Heart right ventricle (tissue), 16 donors: ENCODE measurements around the gene NFYC. TPM values are rescaled to one million over a fixed set of nuclear protein-coding genes. Genes with fewer than 3 reads are reported as not detected.
A peak's percentile ranks its signal among the peaks of the same experiment; 100 is the strongest.

Experiments
- ATAC-seq, 8 donors: fragments of 200-7000 bp; cut with Tn5 transposase; one replicate each; pipeline ENCODE4 v1.9.1; 2020; ENCODE audit warnings: mild to moderate bottlenecking in 8 of 8, moderate library complexity in 8 of 8, moderate number of reproducible peaks in 1 of 8
- DNase-seq, 2 donors: peaks; one replicate each; pipeline ENCODE4 v3.0.0-alpha.2; 2020
- H3K27ac ChIP-seq, 10 donors: fragments of 200-600 bp; sonication (generic) in 2 of 10; one replicate each; pipeline versions ENCODE4 v1.5.0 to v1.8.0; 2020 to 2022; ENCODE audit warnings: mild to moderate bottlenecking in 3 of 10
- H3K27me3 ChIP-seq, 7 donors: fragments of 200-600 bp; one replicate each; pipeline ENCODE4 v1.8.0; 2021 to 2022; ENCODE audit warnings: mild to moderate bottlenecking in 2 of 7
- H3K36me3 ChIP-seq, 9 donors: fragments of 200-600 bp; sonication (generic) in 1 of 9; one replicate each; pipeline versions ENCODE4 v1.5.0 to v1.8.0; 2020 to 2022; ENCODE audit warnings: mild to moderate bottlenecking in 2 of 9
- H3K4me1 ChIP-seq, 9 donors: fragments of 200-600 bp; sonication (generic) in 1 of 9; one replicate each; pipeline versions ENCODE4 v1.5.0 to v1.8.0; 2020 to 2022; ENCODE audit warnings: mild to moderate bottlenecking in 4 of 9
- H3K4me3 ChIP-seq, 10 donors: fragments of 200-600 bp; sonication (generic) in 2 of 10; one replicate each; pipeline versions ENCODE4 v1.5.0 to v1.8.0; 2020 to 2022; ENCODE audit warnings: mild to moderate bottlenecking in 7 of 10, moderate library complexity in 2 of 10
- H3K9me3 ChIP-seq, 11 donors: fragments of 200-600 bp in 10 of 11; sonication (generic) in 2 of 11; one replicate each; pipeline versions ENCODE4 v1.5.0 to v1.8.0; 2013 to 2022; ENCODE audit warnings: mild to moderate bottlenecking in 2 of 11, control low read depth in 1 of 11, moderate library complexity in 1 of 11
- CTCF ChIP-seq, 9 donors: fragments of 200-600 bp; sonication (generic) in 2 of 9; IDR thresholded peaks; one replicate each; pipeline versions ENCODE4 v1.5.0 to v1.8.0; 2021 to 2022; ENCODE audit warnings: antibody characterized with exemption in 9 of 9, mild to moderate bottlenecking in 5 of 9, moderate library complexity in 1 of 9
- WGBS, 2 donors: extraction: QIAGEN DNeasy Blood & Tissue Kit; methylation state at CpG; one replicate each; pipeline ENCODE4 v1.1.7; 2013; ENCODE audit warnings: inconsistent platforms in 1 of 2; 5-methylcytosine and 5-hydroxymethylcytosine counted together
- intact Hi-C, 10 donors: fragments of 100-400 bp; cut with DNase I; formaldehyde crosslinking; loops; one replicate each; pipeline versions ENCODE4 v1.11.1 to v1.14.2; 2022
- polyA plus RNA-seq, 2 donors: library from polyadenylated mRNA; stranded (reverse); fragments of 200-250 nt; gene quantifications; one replicate each; pipeline ENCODE4 v1.2.3, GENCODE V29; 2013
- total RNA-seq, 10 donors: library from RNA; stranded (reverse); fragmentation: NEBNext Ultra II Directional in 3 of 10; extraction: Animal tissue kit (Norgen Biotek cat#: 25700) in 3 of 10; gene quantifications; one replicate each; pipeline versions ENCODE4 v1.2.1 to v1.2.4, GENCODE V29; 2021 to 2023
- donor health status: Arrhythmogenic right ventricular cardiomyopathy.
- donor health status: ischemic (EF 13 %, LVEDD 7.1; RV severe dilation, severe dysfunction).
- donor health status: healthy with polysubstance abuse.
- donor health status: DM: no; HTN: yes; CAD: no.
- donor health status: DM: no; HTN: no; CAD: no.
- donor health status: ischemic (EF 25% LVEDD 6.9; RV normal size, moderate dysfunction).
- donor health status: ischemic (EF 25% LVEDD 5.7; RV mildly dilated, moderate dysfunction).
- donor health status: healthy.
- donor health status: DM: yes; HTN: yes; CAD: no.
- donor health status: Ischemic cardiomyopathy.
- donor health status: ischemic (EF 35%, LVEDD 5.7; RV mildly dilated, moderate dysfunction).
- donor health status: nonischemic (EF 11% LVEDD 7.7; RV severe dilation, severe dysfunction).
- donor health status: DM: yes; HTN: yes; CAD: no.
- donor health status: PGD.
- donor health status: ischemic (EF 29% LVEDD 5.4; RV normal size, mild dysfunction).
- donor health status: nonischemic (EF 23%, LVEDD 6.1; RV moderate dilation, normal function).

Gene NFYC
- total and polyA plus RNA-seq, 12 donors: 49.9 to 84.7 (median 71.7) TPM

GRCh38 chr1:40766017-40766416, 74.5 kb downstream of the NFYC start:
- ATAC-seq: no peak
- H3K4me3 ChIP-seq: no peak overlapping the region
- H3K27ac ChIP-seq: peak overlapping the region in 1 of 10 donors; percentile 3
- TF ChIP-seq CTCF (IDR thresholded peaks at IDR 0.05): no peak
- intact Hi-C loops: loop anchor here in 3 of 10 donors (10.0 kb wide), 2 partner anchors 71 to 141 kb away; partner anchors contain the start of gene NFYC (in 1 of the 3)
- WGBS, 2 donors: 82 to 92% methylated on average over 2 of the region's 2 CpGs
- H3K36me3 ChIP-seq: peaks cover 4 to 100% (median 78%) of the 10 kb centered on the region in 9 donors
- H3K27me3 ChIP-seq: no peaks in the 10 kb centered on the region
- peaks cover 0 to 69% (median 19%) of the 10 kb centered on the region in 9 donors for H3K4me1 ChIP-seq
- no peak for DNase-seq
- H3K9me3 ChIP-seq: no peaks in the 10 kb centered on the region

- peaks cover 5 to 100% (median 79%) of the 10 kb centered on the region in 9 donors for H3K36me3 ChIP-seq
- H3K27ac ChIP-seq: no peak overlapping the region
- no peaks in the 10 kb centered on the region for H3K27me3 ChIP-seq
- ATAC-seq: no peak
- intact Hi-C loops: loop anchor here in 3 of 10 donors (10.0 kb wide), 2 partner anchors 72 to 142 kb away; partner anchors contain the start of gene NFYC (in 1 of the 3)
- H3K4me3 ChIP-seq: no peak overlapping the region
- H3K9me3 ChIP-seq: no peaks in the 10 kb centered on the region
- TF ChIP-seq CTCF (IDR thresholded peaks at IDR 0.05): no peak
- no peak for DNase-seq
- 93 to 94% methylated on average over 4 of the region's 4 CpGs for WGBS, 2 donors
- H3K4me1 ChIP-seq: peaks cover 0 to 63% (median 14%) of the 10 kb centered on the region in 9 donors
These were observed 75.1 kb downstream of the NFYC start for GRCh38 chr1:40766560-40766959.

- ATAC-seq (peak in 5 of 8 donors; percentile 41 to 65 (median 57)), DNase-seq (no peak)
- WGBS, 2 donors: 62 to 65% methylated on average over 7 of the region's 7 CpGs
- Histone ChIP-seq H3K27ac (peak overlapping the region in 2 of 10 donors; percentile 41 to 47), H3K4me1 (peaks cover 0 to 48% (median 14%) of the 10 kb centered on the region in 9 donors), H3K4me3 (no peak overlapping the region), H3K27me3 (no peaks in the 10 kb centered on the region), H3K36me3 (peaks cover 5 to 99% (median 78%) of the 10 kb centered on the region in 9 donors), H3K9me3 (no peaks in the 10 kb centered on the region)
- TF ChIP-seq CTCF (IDR thresholded peaks at IDR 0.05): no peak
- intact Hi-C loops: loop anchor here in 3 of 10 donors (10.0 kb wide), 2 partner anchors 74 to 144 kb away; partner anchors contain the start of gene NFYC (in 1 of the 3)
These were observed 76.9 kb downstream of the NFYC start for GRCh38 chr1:40768146-40768990.

GRCh38 chr1:40769815-40770214, 78.3 kb downstream of the NFYC start:
- Histone ChIP-seq H3K27ac (peak overlapping the region in 3 of 10 donors; percentile 2 to 47 (median 38)), H3K4me1 (peaks cover 0 to 37% (median 14%) of the 10 kb centered on the region in 9 donors)

More at GRCh38 chr1:40769815-40770214, 78.3 kb downstream of the NFYC start:
- peak in 5 of 9 donors; percentile 17 to 50 (median 38) for TF ChIP-seq CTCF (IDR thresholded peaks at IDR 0.05)
- WGBS, 2 donors: 61 to 76% methylated on average over 4 of the region's 4 CpGs
- peak; percentile 32 to 79 (median 48) for ATAC-seq
- intact Hi-C loops: loop anchor here in 6 of 10 donors (5.0 to 10.0 kb wide), 6 partner anchors 75 to 185 kb away; partner anchors contain the start of gene NFYC (in 1 of the 6)
- peak in 1 of 2 donors; percentile 32 for DNase-seq
- no peak overlapping the region for H3K4me3 ChIP-seq
- H3K36me3 ChIP-seq: peaks cover 5 to 87% (median 65%) of the 10 kb centered on the region in 9 donors
- no peaks in the 10 kb centered on the region for H3K27me3 ChIP-seq
- H3K9me3 ChIP-seq: no peaks in the 10 kb centered on the region
